Transverse colon (tissue), 4 donors: ENCODE measurements around the gene AP5S1. TPM values are rescaled to one million over a fixed set of nuclear protein-coding genes. Genes with fewer than 3 reads are reported as not detected.
A peak's percentile ranks its signal among the peaks of the same experiment; 100 is the strongest.
"Not testable (repeated sequence)": the region's sequence is repeated elsewhere in the genome, so short reads cannot be mapped to it uniquely, and the experiment has no call there.

Experiments used
- DNase-seq: peaks from one replicate; pipeline ENCODE4 v3.0.0-alpha.2; 2019
- H3K27ac ChIP-seq, 4 donors: fragments of 200-600 bp; sonication (generic); 2 replicates each; pipeline ENCODE4 v1.5.1; 2016 to 2018; ENCODE audit warnings: inconsistent platforms in 4 of 4
- H3K27me3 ChIP-seq: fragments of 200-600 bp; sonication (generic); 2 replicates; pipeline ENCODE4 v1.5.1; 2017; ENCODE audit warnings: inconsistent platforms
- H3K36me3 ChIP-seq, 4 donors: fragments of 200-600 bp; sonication (generic); 2 replicates each; pipeline ENCODE4 v1.5.1; 2017 to 2019; ENCODE audit warnings: inconsistent platforms in 4 of 4
- H3K4me1 ChIP-seq, 4 donors: fragments of 200-600 bp; sonication (generic); 2 replicates each; pipeline ENCODE4 v1.5.1; 2017 to 2020; ENCODE audit warnings: inconsistent platforms in 4 of 4
- H3K4me3 ChIP-seq, 4 donors: fragments of 200-600 bp; sonication (generic); 1 replicate in 1 of 4; 2 replicates in 3 of 4; pipeline versions ENCODE4 v1.5.1 to v1.6.1; 2017 to 2019; ENCODE audit warnings: inconsistent platforms in 4 of 4
- H3K9me3 ChIP-seq, 2 donors: fragments of 200-600 bp; sonication (generic); 2 replicates each; pipeline ENCODE4 v1.5.1; 2017 to 2019; ENCODE audit warnings: inconsistent platforms in 2 of 2
- EP300 ChIP-seq: sonication (generic); formaldehyde crosslinking; IDR thresholded peaks from one replicate; pipeline ENCODE4 v1.6.1; 2017; ENCODE audit warnings: antibody characterized with exemption, low read depth
- POLR2A ChIP-seq: fragments of 450-650 bp; IDR thresholded peaks from one replicate; pipeline ENCODE4 v1.6.1; 2016; ENCODE audit warnings: antibody characterized with exemption, mild to moderate bottlenecking, moderate library complexity
- POLR2AphosphoS5 ChIP-seq, 3 donors: sonication (generic); formaldehyde crosslinking; IDR thresholded peaks; one replicate each; pipeline ENCODE4 v1.6.1; 2016; ENCODE audit warnings: antibody characterized with exemption in 3 of 3
- WGBS, 2 donors: methylation state at CpG; one replicate each; pipeline ENCODE4 v1.1.5; 2018; ENCODE audit warnings: low coverage in 1 of 2; 5-methylcytosine and 5-hydroxymethylcytosine counted together
- in situ Hi-C, 4 donors: fragments of 200-750 bp; cut with MboI; loops; one replicate each; pipeline versions ENCODE4 v1.15.0 to v1.15.1; 2017; ENCODE audit warnings: low sequenced_read_pairs in 3 of 4, low pct_ligation_motif_present in 1 of 4, low pct_unique_long_range_greater_than_20kb in 1 of 4
- intact Hi-C: fragments of 100-400 bp; cut with DNase I; formaldehyde crosslinking; loops from one replicate; pipeline ENCODE4 v1.15.1; 2023; ENCODE audit warnings: low total_unique reads
- total RNA-seq, 4 donors: library from RNA; depleted of rRNA; stranded (reverse); fragments of >200 nt; gene quantifications; one replicate each; pipeline ENCODE4 v1.1.0, GENCODE V29; 2016
- TF ChIP-seq, protein P1 (sequence below), 5 experiments: fragments of 200-600 bp in 3 of 5; fragments of 450-650 bp in 2 of 5; sonication (generic) in 3 of 5; IDR thresholded peaks; 1 replicate in 2 of 5; 2 replicates in 3 of 5; pipeline ENCODE4 v1.5.1; 2016 to 2017; ENCODE audit warnings: antibody characterized with exemption in 5 of 5, inconsistent platforms in 3 of 5, mild to moderate bottlenecking in 2 of 5, moderate library complexity in 1 of 5

AP5S1 gene
- total RNA-seq, 4 donors from 2014 or later = 9.1 to 38.5 (median 17.0) TPM

GRCh38 chr20:3842348-3842930 is 22.1 kb downstream of the AP5S1 start:
- TF ChIP-seq POLR2A = no peak
- peak in 2 of 3 donors; percentile 34 to 47 for TF ChIP-seq POLR2AphosphoS5 (IDR thresholded peaks at IDR 0.05)
- TF ChIP-seq, protein P1, sequence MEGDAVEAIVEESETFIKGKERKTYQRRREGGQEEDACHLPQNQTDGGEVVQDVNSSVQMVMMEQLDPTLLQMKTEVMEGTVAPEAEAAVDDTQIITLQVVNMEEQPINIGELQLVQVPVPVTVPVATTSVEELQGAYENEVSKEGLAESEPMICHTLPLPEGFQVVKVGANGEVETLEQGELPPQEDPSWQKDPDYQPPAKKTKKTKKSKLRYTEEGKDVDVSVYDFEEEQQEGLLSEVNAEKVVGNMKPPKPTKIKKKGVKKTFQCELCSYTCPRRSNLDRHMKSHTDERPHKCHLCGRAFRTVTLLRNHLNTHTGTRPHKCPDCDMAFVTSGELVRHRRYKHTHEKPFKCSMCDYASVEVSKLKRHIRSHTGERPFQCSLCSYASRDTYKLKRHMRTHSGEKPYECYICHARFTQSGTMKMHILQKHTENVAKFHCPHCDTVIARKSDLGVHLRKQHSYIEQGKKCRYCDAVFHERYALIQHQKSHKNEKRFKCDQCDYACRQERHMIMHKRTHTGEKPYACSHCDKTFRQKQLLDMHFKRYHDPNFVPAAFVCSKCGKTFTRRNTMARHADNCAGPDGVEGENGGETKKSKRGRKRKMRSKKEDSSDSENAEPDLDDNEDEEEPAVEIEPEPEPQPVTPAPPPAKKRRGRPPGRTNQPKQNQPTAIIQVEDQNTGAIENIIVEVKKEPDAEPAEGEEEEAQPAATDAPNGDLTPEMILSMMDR (IDR thresholded peaks at IDR 0.05) = no peak
- TF ChIP-seq EP300 = no peak
- peak; percentile 66 for DNase-seq
- intact Hi-C loops (no loop called here), in situ Hi-C loops (no loop called here)
- no peaks in the 10 kb centered on the region for H3K9me3 ChIP-seq
- 59 to 76% methylated on average over 3 to 7 of the region's 7 CpGs for WGBS, 2 donors
- no peaks in the 10 kb centered on the region for H3K27me3 ChIP-seq
- H3K4me1 ChIP-seq = peaks cover 13 to 39% (median 27%) of the 10 kb centered on the region in 4 donors
- peak overlapping the region; percentile 68 to 80 (median 76) for H3K27ac ChIP-seq
- H3K4me3 ChIP-seq = no peak overlapping the region
- no peaks in the 10 kb centered on the region for H3K36me3 ChIP-seq

GRCh38 chr20:3843490-3843889 is 23.1 kb downstream of the AP5S1 start:
- Histone ChIP-seq H3K4me1 (peaks cover 17 to 49% (median 35%) of the 10 kb centered on the region in 4 donors), H3K27me3 (no peaks in the 10 kb centered on the region), H3K36me3 (no peaks in the 10 kb centered on the region), H3K4me3 (no peak overlapping the region), H3K27ac (peak overlapping the region in 3 of 4 donors; percentile 68 to 80 (median 77)), H3K9me3 (no peaks in the 10 kb centered on the region)
- WGBS, 2 donors = 45 to 84% methylated on average over 3 to 5 of the region's 5 CpGs
- no peak for TF ChIP-seq EP300
- TF ChIP-seq, protein P1 (IDR thresholded peaks at IDR 0.05) = no peak
- no peak for TF ChIP-seq POLR2A
- intact Hi-C loops = no loop called here
- peak; percentile 42 for DNase-seq
- in situ Hi-C loops = no loop called here

GRCh38 chr20:3843990-3844619 is 23.8 kb downstream of the AP5S1 start:
- peak overlapping the region; percentile 89 to 95 (median 94) for H3K27ac ChIP-seq
- H3K4me3 ChIP-seq, DNase-seq, H3K27me3 ChIP-seq, in situ Hi-C loops, H3K36me3 ChIP-seq, H3K9me3 ChIP-seq, intact Hi-C loops: not testable (repeated sequence)
- WGBS, 2 donors = 91 to 93% methylated on average over 4 to 9 of the region's 9 CpGs
- peaks cover 17 to 54% (median 39%) of the 10 kb centered on the region in 4 donors for H3K4me1 ChIP-seq

- Histone ChIP-seq H3K36me3 (no peaks in the 10 kb centered on the region), H3K4me1 (peaks cover 17 to 58% (median 39%) of the 10 kb centered on the region in 4 donors), H3K4me3 (peak overlapping the region; percentile 50 to 86 (median 78)), H3K27me3 (no peaks in the 10 kb centered on the region), H3K27ac (peak overlapping the region; percentile 89 to 95 (median 94)), H3K9me3 (no peaks in the 10 kb centered on the region)
- DNase-seq = no peak
- intact Hi-C loops (no loop called here), in situ Hi-C loops (no loop called here)
- TF ChIP-seq EP300 (no peak), POLR2AphosphoS5 (IDR thresholded peaks at IDR 0.05) (no peak), POLR2A (no peak)
- TF ChIP-seq, protein P1 (IDR thresholded peaks at IDR 0.05) = no peak
- 0% methylated on average over 14 of the region's 22 CpGs; no CpG with 5 or more reads in 1 of the 2 donors for WGBS, 2 donors
These were observed 26.0 kb downstream of the AP5S1 start for GRCh38 chr20:3846378-3846739.
